HCT116 (cell line): Measurements from ENCODE around the gene C2CD2L. TPM values are rescaled to one million over a fixed set of nuclear protein-coding genes. Genes with fewer than 3 reads are reported as not detected.

Experiments
- ATAC-seq: fragments of 200-7000 bp; cut with Tn5 transposase; 2 replicates; pipeline ENCODE4 v1.9.1; 2020; ENCODE audit warnings: mild to moderate bottlenecking, moderate library complexity
- BruUV-seq: library from RNA; stranded (reverse); fragments of 400-500 nt; replicated peaks from 2 replicates; lab custom pipeline; 2021; lab: Mats Ljungman, UMichigan
- CTCF ChIA-PET: fragments of 300-600 bp; sonication (Branson Sonifier 250); formaldehyde crosslinking; loops from one replicate; lab custom pipeline; 2021; ENCODE audit warnings: antibody characterized with exemption; lab: Charles Lee
- POLR2A ChIA-PET: fragments of 300-600, 350-600 bp; sonication (Branson Sonifier 250); formaldehyde crosslinking; loops from one replicate; lab custom pipeline; 2021; ENCODE audit warnings: antibody characterized with exemption; lab: Charles Lee
- RAD21 ChIA-PET, 2 experiments: fragments of 300-600 bp; sonication (Branson Sonifier 250); formaldehyde crosslinking; loops; one replicate each; lab custom pipeline; 2023; ENCODE audit warnings: low total read pairs in 2 of 2; ENCODE audit not compliant: uncharacterized antibody in 2 of 2, unreplicated experiment in 2 of 2, low non-redundant PET in 1 of 2; lab: Charles Lee
- DNase-seq: peaks from one replicate; pipeline ENCODE4 v3.0.0-alpha.2; 2010; ENCODE audit warnings: low read depth, low spot score
- H2AFZ ChIP-seq: fragments of 200-600 bp; shearing (Covaris generic), sonication (generic); 2 replicates; pipeline ENCODE4 v1.6.1; 2017; ENCODE audit warnings: low read depth, mixed run types, mixed read lengths, antibody characterized with exemption, low read length; ENCODE audit not compliant: poor library complexity, severe bottlenecking
- H3K27ac ChIP-seq: 2 replicates; pipeline ENCODE4 v1.5.1; 2012; ENCODE audit warnings: low read depth, low read length
- H3K27me3 ChIP-seq: fragments of 200-600 bp; sonication (generic); 2 replicates; pipeline ENCODE4 v1.6.1; 2016; ENCODE audit warnings: mixed run types, low read length, mixed read lengths; ENCODE audit not compliant: insufficient read depth
- H3K36me3 ChIP-seq, 2 experiments: fragments of 200-500 bp in 1 of 2; fragments of 200-600 bp in 1 of 2; sonication (Bioruptor generic) in 1 of 2; sonication (generic) in 1 of 2; 2 replicates each; pipeline versions ENCODE4 v1.5.1 to v1.6.1; 2014 to 2016; ENCODE audit warnings: low read length in 2 of 2, inconsistent platforms in 1 of 2, mixed read lengths in 1 of 2, mixed run types in 1 of 2; ENCODE audit not compliant: insufficient read depth in 2 of 2, control insufficient read depth in 1 of 2
- H3K4me1 ChIP-seq, 2 experiments: fragments of 200-600 bp in 1 of 2; sonication (generic) in 1 of 2; 2 replicates each; pipeline versions ENCODE4 v1.5.1 to v1.6.1; 2012 to 2017; ENCODE audit warnings: low read length in 2 of 2, inconsistent platforms in 1 of 2, mild to moderate bottlenecking in 1 of 2, mixed read lengths in 1 of 2, mixed run types in 1 of 2, moderate library complexity in 1 of 2; ENCODE audit not compliant: insufficient read depth in 2 of 2, control insufficient read depth in 1 of 2
- H3K4me2 ChIP-seq: fragments of 200-600 bp; sonication (generic); 2 replicates; pipeline ENCODE4 v1.6.1; 2017; ENCODE audit warnings: mixed run types, low read length, mixed read lengths
- H3K4me3 ChIP-seq, 2 experiments: fragments of 200-600 bp in 1 of 2; sonication (generic) in 1 of 2; replicated peaks in 1 of 2; 2 replicates each; pipeline ENCODE4 v1.5.1; 2011 to 2016; ENCODE audit warnings: low read length in 2 of 2, control low read depth in 1 of 2, low read depth in 1 of 2, mild to moderate bottlenecking in 1 of 2, mixed read lengths in 1 of 2, mixed run types in 1 of 2
- H3K79me2 ChIP-seq: fragments of 200-600 bp; sonication (generic); 2 replicates; pipeline ENCODE4 v1.6.1; 2017; ENCODE audit warnings: mild to moderate bottlenecking, mixed run types, low read length, moderate library complexity, mixed read lengths; ENCODE audit not compliant: insufficient read depth
- H3K9ac ChIP-seq: fragments of 200-600 bp; sonication (generic); 2 replicates; pipeline ENCODE4 v1.6.1; 2016; ENCODE audit warnings: low read length, mixed read lengths
- H3K9me2 ChIP-seq: fragments of 200-600 bp; sonication (generic), shearing (Covaris generic); 2 replicates; pipeline ENCODE4 v1.6.1; 2017; ENCODE audit warnings: mixed run types, mild to moderate bottlenecking, moderate library complexity; ENCODE audit not compliant: insufficient read depth
- H3K9me3 ChIP-seq, 2 experiments: fragments of 200-500 bp in 1 of 2; fragments of 200-600 bp in 1 of 2; sonication (Bioruptor generic) in 1 of 2; sonication (generic) in 1 of 2; 2 replicates each; pipeline ENCODE4 v1.6.1; 2014 to 2017; ENCODE audit warnings: low read length in 2 of 2, mixed read lengths in 2 of 2, inconsistent platforms in 1 of 2, low read depth in 1 of 2, mild to moderate bottlenecking in 1 of 2, mixed run types in 1 of 2, moderate library complexity in 1 of 2; ENCODE audit not compliant: control insufficient read depth in 1 of 2, insufficient read depth in 1 of 2
- H4K20me1 ChIP-seq: fragments of 200-600 bp; sonication (generic), shearing (Covaris generic); 2 replicates; pipeline ENCODE4 v1.6.1; 2017; ENCODE audit warnings: mixed run types, mild to moderate bottlenecking, moderate library complexity; ENCODE audit not compliant: insufficient read depth
- CBX3 ChIP-seq: IDR thresholded peaks from 2 replicates; pipeline ENCODE4 v1.6.1; 2012; ENCODE audit warnings: low read depth
- EGR1 ChIP-seq: IDR thresholded peaks from 2 replicates; pipeline ENCODE4 v1.6.1; 2012; ENCODE audit warnings: low read depth
- ELF1 ChIP-seq: IDR thresholded peaks from 2 replicates; pipeline ENCODE4 v1.6.1; 2012; ENCODE audit warnings: low read depth, borderline replicate concordance
- EZH2 ChIP-seq: fragments of 200-600 bp; sonication (generic); IDR thresholded peaks from 2 replicates; pipeline ENCODE4 v1.6.1; 2017; ENCODE audit warnings: antibody characterized with exemption, mixed run types
- EZH2phosphoT487 ChIP-seq: fragments of 200-600 bp; IDR thresholded peaks from 2 replicates; pipeline ENCODE4 v1.6.1; 2018; ENCODE audit warnings: antibody characterized with exemption, borderline replicate concordance
- FOSL1 ChIP-seq: IDR thresholded peaks from 2 replicates; pipeline ENCODE4 v1.6.1; 2012; ENCODE audit warnings: low read depth
- JUND ChIP-seq: IDR thresholded peaks from 2 replicates; pipeline ENCODE4 v1.6.1; 2012
- POLR2A ChIP-seq: IDR thresholded peaks from 2 replicates; pipeline ENCODE4 v1.7.0; 2011; ENCODE audit warnings: borderline replicate concordance; ENCODE audit not compliant: insufficient read depth, insufficient read length; ENCODE audit errors: extremely low read depth
- POLR2AphosphoS5 ChIP-seq: IDR thresholded peaks from 2 replicates; pipeline ENCODE4 v1.6.1; 2011; ENCODE audit warnings: mild to moderate bottlenecking, low read depth, low read length, moderate library complexity
- SIN3A ChIP-seq: IDR thresholded peaks from 2 replicates; pipeline ENCODE4 v1.6.1; 2012; ENCODE audit warnings: low read depth
- SRF ChIP-seq: IDR thresholded peaks from 2 replicates; pipeline ENCODE4 v1.6.1; 2012; ENCODE audit warnings: low read depth
- TCF7L2 ChIP-seq: IDR thresholded peaks from 2 replicates; pipeline ENCODE4 v1.7.0; 2011; ENCODE audit warnings: borderline replicate concordance, inconsistent platforms; ENCODE audit not compliant: insufficient read depth, insufficient read length; ENCODE audit errors: extremely low read depth
- YY1 ChIP-seq: IDR thresholded peaks from 2 replicates; pipeline ENCODE4 v1.6.1; 2011; ENCODE audit warnings: low read length, low read depth, moderate library complexity, mild to moderate bottlenecking; ENCODE audit not compliant: insufficient replicate concordance; ENCODE audit errors: extremely low read depth
- ZBTB33 ChIP-seq: IDR thresholded peaks from 2 replicates; pipeline ENCODE4 v1.6.1; 2011; ENCODE audit warnings: mild to moderate bottlenecking, low read length, moderate library complexity; ENCODE audit not compliant: insufficient replicate concordance; ENCODE audit errors: extremely low read depth
- ZFX ChIP-seq: fragments of 450-650 bp; IDR thresholded peaks from 2 replicates; pipeline ENCODE4 v1.6.1; 2017
- ZNF274 ChIP-seq: fragments of 200-500 bp; sonication (Bioruptor generic); IDR thresholded peaks from 2 replicates; pipeline ENCODE4 v1.6.1; 2014; ENCODE audit warnings: mild to moderate bottlenecking, low read depth, low read length, inconsistent platforms
- intact Hi-C: fragments of 100-400 bp; cut with micrococcal nuclease; formaldehyde crosslinking; loops from 2 replicates; pipeline ENCODE4 v1.10.0; 2022
- total RNA-seq: library from RNA; stranded (reverse); gene quantifications from one replicate; pipeline ENCODE4 v1.2.1, GENCODE V29; 2021; ENCODE audit not compliant: unreplicated experiment
- TF ChIP-seq, protein P1 (sequence below): IDR thresholded peaks from 2 replicates; pipeline ENCODE4 v1.6.1; 2012

The C2CD2L gene
- total RNA-seq, 1 experiment from 2014 or later, result 12.4 TPM

- ATAC-seq, result no peak
Measured at GRCh38 chr11:119158467-119158866, 51.3 kb downstream of the C2CD2L start.

DNA sequence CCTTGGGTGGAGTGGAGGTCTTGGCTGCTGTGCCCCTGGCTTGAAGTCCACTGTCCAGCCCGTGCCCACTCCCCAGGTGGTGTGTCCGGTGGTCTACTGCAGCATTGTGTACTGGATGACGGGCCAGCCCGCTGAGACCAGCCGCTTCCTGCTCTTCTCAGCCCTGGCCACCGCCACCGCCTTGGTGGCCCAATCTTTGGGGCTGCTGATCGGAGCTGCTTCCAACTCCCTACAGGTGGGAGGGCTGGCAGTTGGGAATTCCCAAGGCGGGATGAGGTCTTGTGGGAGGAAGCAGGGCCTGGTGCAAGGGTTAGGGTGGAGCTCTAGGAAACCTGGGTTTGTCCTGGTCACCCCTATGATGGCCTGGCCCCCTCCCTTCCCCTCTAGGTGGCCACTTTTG, 53.0 kb downstream of the C2CD2L start:
- ChIA-PET CTCF (interaction anchor here (1.9 kb wide), 1 partner anchor 9 kb away, joined by 5 read pairs; the partner anchor contains the start of gene NLRX1), RAD21 (no interaction called here), POLR2A (no interaction called here)
- Histone ChIP-seq H3K27ac (no peak overlapping the region), H3K4me1 (peaks cover 8 to 11% of the 10 kb centered on the region in 2 experiments; a peak in 3 of 4 replicates), H3K27me3 (no peaks in the 10 kb centered on the region), H3K4me2 (no peak overlapping the region), H3K79me2 (no peaks in the 10 kb centered on the region), H3K9me3 (no peaks in the 10 kb centered on the region), H4K20me1 (no peaks in the 10 kb centered on the region), H3K4me3 (no peak overlapping the region), H2AFZ (no peak overlapping the region), H3K36me3 (no peaks in the 10 kb centered on the region), H3K9ac (no peak overlapping the region), H3K9me2 (no peaks in the 10 kb centered on the region)
- DNase-seq (no peak), ATAC-seq (no peak)
- intact Hi-C loops, result no loop called here
- BruUV-seq, result no TSS peak
- TF ChIP-seq ZNF274, result no peak
- no peak for TF ChIP-seq POLR2A
- TF ChIP-seq, protein P1, sequence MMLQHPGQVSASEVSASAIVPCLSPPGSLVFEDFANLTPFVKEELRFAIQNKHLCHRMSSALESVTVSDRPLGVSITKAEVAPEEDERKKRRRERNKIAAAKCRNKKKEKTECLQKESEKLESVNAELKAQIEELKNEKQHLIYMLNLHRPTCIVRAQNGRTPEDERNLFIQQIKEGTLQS, result no peak
- no peak for TF ChIP-seq EZH2
- no peak for TF ChIP-seq POLR2AphosphoS5
- TF ChIP-seq YY1, result no peak
- no peak for TF ChIP-seq ZFX
- no peak for TF ChIP-seq FOSL1
- TF ChIP-seq EZH2phosphoT487, result no peak
- no peak for TF ChIP-seq ELF1
- TF ChIP-seq SRF, result no peak
- no peak for TF ChIP-seq SIN3A
- no peak for TF ChIP-seq CBX3
- TF ChIP-seq JUND, result no peak

More at GRCh38 chr11:119158467-119158866, 51.3 kb downstream of the C2CD2L start:
- Histone ChIP-seq H3K4me2 (no peak overlapping the region), H3K79me2 (no peaks in the 10 kb centered on the region), H3K9me2 (no peaks in the 10 kb centered on the region), H3K9me3 (no peaks in the 10 kb centered on the region), H3K27me3 (no peaks in the 10 kb centered on the region), H3K9ac (no peak overlapping the region), H3K27ac (no peak overlapping the region), H2AFZ (no peak overlapping the region), H3K4me3 (no peak overlapping the region), H3K4me1 (peaks cover 8 to 11% of the 10 kb centered on the region in 2 experiments; a peak in 3 of 4 replicates), H3K36me3 (no peaks in the 10 kb centered on the region), H4K20me1 (no peaks in the 10 kb centered on the region)
- POLR2A ChIA-PET, result no interaction called here
- TF ChIP-seq TCF7L2 (no peak), SIN3A (no peak), EGR1 (no peak), POLR2AphosphoS5 (no peak), CBX3 (no peak), ZBTB33 (no peak)
- intact Hi-C loops, result no loop called here
- DNase-seq, result no peak
- RAD21 ChIA-PET, result no interaction called here
- CTCF ChIA-PET, result no interaction called here
- no TSS peak for BruUV-seq
